PC-9 (cell line): ENCODE measurements around the gene IRAK1. TPM values are rescaled to one million over a fixed set of nuclear protein-coding genes. Genes with fewer than 3 reads are reported as not detected.

ENCODE experiments used
- BruUV-seq: library from RNA; stranded (reverse); fragments of 400-500 nt; replicated peaks from 2 replicates; lab custom pipeline; 2021; lab: Mats Ljungman, UMichigan
- CTCF ChIA-PET: fragments of 300-600 bp; sonication (Branson Sonifier 250); formaldehyde crosslinking; loops from one replicate; lab custom pipeline; 2022; ENCODE audit warnings: antibody characterized with exemption; lab: Charles Lee
- POLR2A ChIA-PET: fragments of 300-600 bp; sonication (Branson Sonifier 250); formaldehyde crosslinking; loops from one replicate; lab custom pipeline; 2022; ENCODE audit warnings: antibody characterized with exemption; ENCODE audit not compliant: unreplicated experiment; lab: Charles Lee
- DNase-seq, 2 experiments: peaks; one replicate each; pipeline versions ENCODE4 v3.0.0 to v3.0.0-alpha.2; 2015 to 2022; ENCODE audit warnings: mixed read lengths in 1 of 2
- H2AFZ ChIP-seq: fragments of 200-600 bp; sonication (generic); 2 replicates; pipeline ENCODE4 v1.8.1; 2017; ENCODE audit warnings: antibody characterized with exemption
- H3F3A ChIP-seq: fragments of 200-600 bp; sonication (generic); 2 replicates; pipeline ENCODE4 v1.8.1; 2017; ENCODE audit warnings: antibody characterized with exemption, mild to moderate bottlenecking, low read depth; ENCODE audit not compliant: insufficient read depth
- H3K27ac ChIP-seq: fragments of 200-600 bp; sonication (generic); 2 replicates; pipeline ENCODE4 v1.6.1; 2016; ENCODE audit warnings: mixed run types
- H3K27me3 ChIP-seq: fragments of 200-600 bp; sonication (generic); 2 replicates; pipeline ENCODE4 v1.6.1; 2016; ENCODE audit warnings: low read depth, mixed run types; ENCODE audit not compliant: insufficient read depth
- H3K36me3 ChIP-seq: fragments of 200-600 bp; sonication (generic); 2 replicates; pipeline ENCODE4 v1.6.1; 2016; ENCODE audit warnings: low read depth, mixed run types
- H3K4me1 ChIP-seq: fragments of 200-600 bp; sonication (generic); replicated peaks from 2 replicates; pipeline ENCODE4 v1.6.1; 2016; ENCODE audit warnings: mixed run types; ENCODE audit not compliant: insufficient read depth
- H3K4me2 ChIP-seq: fragments of 200-600 bp; sonication (generic); 2 replicates; pipeline ENCODE4 v1.6.1; 2017; ENCODE audit warnings: mixed run types
- H3K4me3 ChIP-seq: fragments of 200-600 bp; sonication (generic); 2 replicates; pipeline ENCODE4 v1.6.1; 2016; ENCODE audit warnings: mixed run types
- H3K79me2 ChIP-seq: fragments of 200-600 bp; sonication (generic); 2 replicates; pipeline ENCODE4 v1.6.1; 2017; ENCODE audit warnings: low read depth, mixed run types
- H3K9me2 ChIP-seq: fragments of 200-600 bp; sonication (generic); 2 replicates; pipeline ENCODE4 v1.8.1; 2017; ENCODE audit warnings: mild to moderate bottlenecking; ENCODE audit not compliant: insufficient read depth
- H3K9me3 ChIP-seq: fragments of 200-600 bp; sonication (generic); 2 replicates; pipeline ENCODE4 v1.8.1; 2016; ENCODE audit warnings: low read depth; ENCODE audit not compliant: insufficient read depth
- H4K20me1 ChIP-seq: fragments of 200-600 bp; sonication (generic); 2 replicates; pipeline ENCODE4 v1.8.1; 2017; ENCODE audit not compliant: insufficient read depth
- EZH2 ChIP-seq: fragments of 200-600 bp; sonication (generic); IDR thresholded peaks from 2 replicates; pipeline ENCODE4 v1.8.0; 2017; ENCODE audit warnings: antibody characterized with exemption, low read depth
- intact Hi-C: fragments of 100-400 bp; cut with micrococcal nuclease; formaldehyde crosslinking; loops from one replicate; pipeline ENCODE4 v1.10.0; 2022; ENCODE audit not compliant: unreplicated experiment
- total RNA-seq: library from RNA; stranded (reverse); gene quantifications from 2 replicates; pipeline ENCODE4 v1.2.3, GENCODE V29; 2021
- TF ChIP-seq, protein P1 (sequence below): fragments of 200-600 bp; sonication (generic); conservative IDR thresholded peaks from 2 replicates; pipeline ENCODE4 v1.6.1; 2017; ENCODE audit warnings: mixed run types, antibody characterized with exemption, mild to moderate bottlenecking, moderate library complexity

IRAK1 gene
- total RNA-seq, 1 experiment from 2014 or later, result 364 TPM

GRCh38 chrX:154029439-154029838 is 9.7 kb upstream of the IRAK1 start:
- ChIA-PET CTCF (no interaction called here), POLR2A (no interaction called here)
- Histone ChIP-seq H3K36me3 (no peaks in the 10 kb centered on the region), H3K9me3 (no peaks in the 10 kb centered on the region), H4K20me1 (no peaks in the 10 kb centered on the region), H3K4me3 (no peak overlapping the region), H3K27ac (no peak overlapping the region), H2AFZ (no peak overlapping the region), H3K4me1 (no peaks in the 10 kb centered on the region), H3F3A (no peaks in the 10 kb centered on the region), H3K27me3 (no peaks in the 10 kb centered on the region), H3K9me2 (no peaks in the 10 kb centered on the region), H3K4me2 (no peak overlapping the region), H3K79me2 (no peaks in the 10 kb centered on the region)
- intact Hi-C loops, result no loop called here
- DNase-seq, result no peak
- no TSS peak for BruUV-seq
- TF ChIP-seq, protein P1, sequence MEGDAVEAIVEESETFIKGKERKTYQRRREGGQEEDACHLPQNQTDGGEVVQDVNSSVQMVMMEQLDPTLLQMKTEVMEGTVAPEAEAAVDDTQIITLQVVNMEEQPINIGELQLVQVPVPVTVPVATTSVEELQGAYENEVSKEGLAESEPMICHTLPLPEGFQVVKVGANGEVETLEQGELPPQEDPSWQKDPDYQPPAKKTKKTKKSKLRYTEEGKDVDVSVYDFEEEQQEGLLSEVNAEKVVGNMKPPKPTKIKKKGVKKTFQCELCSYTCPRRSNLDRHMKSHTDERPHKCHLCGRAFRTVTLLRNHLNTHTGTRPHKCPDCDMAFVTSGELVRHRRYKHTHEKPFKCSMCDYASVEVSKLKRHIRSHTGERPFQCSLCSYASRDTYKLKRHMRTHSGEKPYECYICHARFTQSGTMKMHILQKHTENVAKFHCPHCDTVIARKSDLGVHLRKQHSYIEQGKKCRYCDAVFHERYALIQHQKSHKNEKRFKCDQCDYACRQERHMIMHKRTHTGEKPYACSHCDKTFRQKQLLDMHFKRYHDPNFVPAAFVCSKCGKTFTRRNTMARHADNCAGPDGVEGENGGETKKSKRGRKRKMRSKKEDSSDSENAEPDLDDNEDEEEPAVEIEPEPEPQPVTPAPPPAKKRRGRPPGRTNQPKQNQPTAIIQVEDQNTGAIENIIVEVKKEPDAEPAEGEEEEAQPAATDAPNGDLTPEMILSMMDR, result no peak
- no peak for TF ChIP-seq EZH2

- TF ChIP-seq, protein P1, result no peak
- TF ChIP-seq EZH2, result no peak
Measured at GRCh38 chrX:154028502-154029184, 8.9 kb upstream of the IRAK1 start.

GRCh38 chrX:154027986-154028385 is 8.3 kb upstream of the IRAK1 start:
- Histone ChIP-seq H3K27ac (no peak overlapping the region), H3K36me3 (no peaks in the 10 kb centered on the region), H4K20me1 (no peaks in the 10 kb centered on the region), H3K4me2 (no peak overlapping the region), H2AFZ (no peak overlapping the region), H3K4me3 (no peak overlapping the region), H3F3A (no peaks in the 10 kb centered on the region), H3K9me3 (no peaks in the 10 kb centered on the region), H3K79me2 (no peaks in the 10 kb centered on the region), H3K4me1 (no peaks in the 10 kb centered on the region), H3K27me3 (no peaks in the 10 kb centered on the region), H3K9me2 (no peaks in the 10 kb centered on the region)
- TF ChIP-seq, protein P1, result no peak
- no peak for TF ChIP-seq EZH2
- no TSS peak for BruUV-seq
- no peak for DNase-seq
- ChIA-PET CTCF (no interaction called here), POLR2A (no interaction called here)
- intact Hi-C loops, result no loop called here

More at GRCh38 chrX:154028502-154029184, 8.9 kb upstream of the IRAK1 start:
- H3K9me2 ChIP-seq, result no peaks in the 10 kb centered on the region
- H3K27me3 ChIP-seq, result no peaks in the 10 kb centered on the region
- DNase-seq, result no peak
- H3K27ac ChIP-seq, result no peak overlapping the region
- no peak overlapping the region for H2AFZ ChIP-seq
- H3K9me3 ChIP-seq, result no peaks in the 10 kb centered on the region
- no peaks in the 10 kb centered on the region for H3K36me3 ChIP-seq
- no TSS peak for BruUV-seq
- no peaks in the 10 kb centered on the region for H3K79me2 ChIP-seq
- ChIA-PET CTCF (no interaction called here), POLR2A (no interaction called here)
- H4K20me1 ChIP-seq, result no peaks in the 10 kb centered on the region
- no peak overlapping the region for H3K4me3 ChIP-seq
- no peaks in the 10 kb centered on the region for H3K4me1 ChIP-seq
- H3F3A ChIP-seq, result no peaks in the 10 kb centered on the region
- intact Hi-C loops, result no loop called here
- H3K4me2 ChIP-seq, result no peak overlapping the region
